Testis (tissue), 3 donors: ENCODE results near the gene UNC50. TPM values are rescaled to one million over a fixed set of nuclear protein-coding genes. Genes with fewer than 3 reads are reported as not detected.
A peak's percentile ranks its signal among the peaks of the same experiment; 100 is the strongest.
"Not testable (repeated sequence)": the region's sequence is repeated elsewhere in the genome, so short reads cannot be mapped to it uniquely, and the experiment has no call there.

Experiments
- DNase-seq: peaks from one replicate; pipeline ENCODE4 v3.0.0-alpha.2; 2019
- H3K27ac ChIP-seq, 2 donors: fragments of 200-600 bp; sonication (generic); one replicate each; pipeline ENCODE4 v1.5.1; 2019
- H3K27me3 ChIP-seq: fragments of 200-600 bp; sonication (generic); one replicate; pipeline ENCODE4 v1.5.1; 2019
- H3K36me3 ChIP-seq: fragments of 200-600 bp; sonication (generic); one replicate; pipeline ENCODE4 v1.5.1; 2017; ENCODE audit warnings: low read depth; ENCODE audit errors: missing control alignments
- H3K4me1 ChIP-seq: fragments of 200-600 bp; sonication (generic); one replicate; pipeline ENCODE4 v1.5.1; 2019
- H3K4me3 ChIP-seq, 2 donors: fragments of 200-600 bp; sonication (generic); one replicate each; pipeline ENCODE4 v1.5.1; 2017 to 2019
- H3K9me3 ChIP-seq: fragments of 200-600 bp; sonication (generic); one replicate; pipeline ENCODE4 v1.5.1; 2017
- POLR2A ChIP-seq: fragments of 450-650 bp; IDR thresholded peaks from one replicate; pipeline ENCODE4 v1.6.1; 2017; ENCODE audit warnings: antibody characterized with exemption, mild to moderate bottlenecking, moderate library complexity
- WGBS, 2 donors: methylation state at CpG; one replicate each; pipeline ENCODE4 v1.1.5; 2018; 5-methylcytosine and 5-hydroxymethylcytosine counted together
- intact Hi-C: fragments of 100-400 bp; cut with DNase I; formaldehyde crosslinking; loops from one replicate; pipeline ENCODE4 v1.15.1; 2023; ENCODE audit warnings: low total_unique reads
- polyA plus RNA-seq: library from polyadenylated mRNA; stranded (reverse); fragments of 350-450 nt; fragmentation: Illumina TruSeq; extraction: RNeasy Lipid Tissue Mini Kit (QIAGEN cat#74804); gene quantifications from one replicate; pipeline ENCODE4 v1.2.3, GENCODE V29; 2014; ENCODE audit warnings: low read depth, low replicate concordance; ENCODE audit not compliant: insufficient read depth
- total RNA-seq, 2 donors: library from RNA; depleted of rRNA; stranded (reverse); fragments of >200 nt; gene quantifications; one replicate each; pipeline ENCODE4 v1.2.3, GENCODE V29; 2016
- TF ChIP-seq, protein P1 (sequence below), 3 experiments: fragments of 450-650 bp in 2 of 3; fragments of 200-600 bp in 1 of 3; sonication (generic) in 1 of 3; IDR thresholded peaks; one replicate each; pipeline ENCODE4 v1.5.1; 2016 to 2019; ENCODE audit warnings: antibody characterized with exemption in 3 of 3, mild to moderate bottlenecking in 2 of 3, moderate library complexity in 1 of 3

Gene UNC50
- total and polyA plus RNA-seq, 3 donors from 2014 or later, result 60.4 to 102 (median 60.8) TPM

DNA sequence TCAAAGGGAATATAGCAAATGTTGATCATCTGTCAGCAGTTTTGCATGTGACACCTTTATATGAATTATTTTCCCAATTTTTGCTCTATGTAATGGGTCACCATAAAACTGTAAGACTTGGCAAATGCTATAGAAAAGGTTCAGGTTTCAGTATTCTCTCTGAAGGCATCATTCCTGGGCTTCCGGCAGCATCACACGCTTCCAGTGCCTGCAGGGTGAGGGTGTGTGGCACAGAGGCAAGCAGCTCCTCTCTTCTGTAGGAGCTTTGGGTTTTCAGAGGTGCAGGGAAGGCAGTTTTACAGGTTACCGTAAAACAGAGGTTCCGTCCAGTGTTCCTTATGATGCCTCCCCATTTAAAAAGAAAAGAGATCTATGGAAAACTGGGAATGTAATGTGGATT lies 18.9 kb upstream of the UNC50 start:
- H3K9me3 ChIP-seq, result no peaks in the 10 kb centered on the region
- 93 to 100% methylated on average over 4 of the region's 4 CpGs for WGBS, 2 donors
- H3K4me1 ChIP-seq, result no peaks in the 10 kb centered on the region
- no peak for TF ChIP-seq POLR2A
- TF ChIP-seq, protein P1, sequence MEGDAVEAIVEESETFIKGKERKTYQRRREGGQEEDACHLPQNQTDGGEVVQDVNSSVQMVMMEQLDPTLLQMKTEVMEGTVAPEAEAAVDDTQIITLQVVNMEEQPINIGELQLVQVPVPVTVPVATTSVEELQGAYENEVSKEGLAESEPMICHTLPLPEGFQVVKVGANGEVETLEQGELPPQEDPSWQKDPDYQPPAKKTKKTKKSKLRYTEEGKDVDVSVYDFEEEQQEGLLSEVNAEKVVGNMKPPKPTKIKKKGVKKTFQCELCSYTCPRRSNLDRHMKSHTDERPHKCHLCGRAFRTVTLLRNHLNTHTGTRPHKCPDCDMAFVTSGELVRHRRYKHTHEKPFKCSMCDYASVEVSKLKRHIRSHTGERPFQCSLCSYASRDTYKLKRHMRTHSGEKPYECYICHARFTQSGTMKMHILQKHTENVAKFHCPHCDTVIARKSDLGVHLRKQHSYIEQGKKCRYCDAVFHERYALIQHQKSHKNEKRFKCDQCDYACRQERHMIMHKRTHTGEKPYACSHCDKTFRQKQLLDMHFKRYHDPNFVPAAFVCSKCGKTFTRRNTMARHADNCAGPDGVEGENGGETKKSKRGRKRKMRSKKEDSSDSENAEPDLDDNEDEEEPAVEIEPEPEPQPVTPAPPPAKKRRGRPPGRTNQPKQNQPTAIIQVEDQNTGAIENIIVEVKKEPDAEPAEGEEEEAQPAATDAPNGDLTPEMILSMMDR (IDR thresholded peaks at IDR 0.05), result no peak
- H3K27ac ChIP-seq, result no peak overlapping the region
- no peaks in the 10 kb centered on the region for H3K36me3 ChIP-seq
- H3K4me3 ChIP-seq, result no peak overlapping the region
- intact Hi-C loops, result no loop called here
- H3K27me3 ChIP-seq, result no peaks in the 10 kb centered on the region
- DNase-seq, result no peak

DNA sequence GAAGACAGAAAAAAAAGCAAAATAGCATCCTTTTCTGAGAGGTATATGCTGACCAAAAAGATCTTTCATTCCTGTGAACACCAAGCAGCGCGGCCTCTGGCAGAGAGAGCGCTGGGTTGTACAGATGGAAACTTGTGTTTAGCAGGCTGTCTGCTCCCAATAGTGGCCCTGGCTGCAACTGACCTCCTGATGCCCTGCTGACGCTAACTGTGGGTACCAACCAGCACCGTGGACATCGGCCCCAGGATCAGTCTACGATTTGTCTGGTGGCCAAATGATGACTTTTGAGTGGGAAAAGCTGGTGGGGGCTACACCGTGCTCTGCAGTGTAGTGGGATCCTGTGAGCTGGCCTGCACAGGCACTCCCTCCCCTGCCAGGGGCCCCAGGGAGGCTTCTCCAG lies 15.8 kb upstream of the UNC50 start:
- H3K9me3 ChIP-seq, result no peaks in the 10 kb centered on the region
- H3K36me3 ChIP-seq, result no peaks in the 10 kb centered on the region
- intact Hi-C loops, result no loop called here
- DNase-seq, result no peak
- no peaks in the 10 kb centered on the region for H3K27me3 ChIP-seq
- no peaks in the 10 kb centered on the region for H3K4me1 ChIP-seq
- TF ChIP-seq POLR2A, result no peak
- TF ChIP-seq, protein P1 (IDR thresholded peaks at IDR 0.05), result no peak
- WGBS, 2 donors, result 89 to 95% methylated on average over 6 to 8 of the region's 8 CpGs
- no peak overlapping the region for H3K27ac ChIP-seq
- H3K4me3 ChIP-seq, result no peak overlapping the region

DNA sequence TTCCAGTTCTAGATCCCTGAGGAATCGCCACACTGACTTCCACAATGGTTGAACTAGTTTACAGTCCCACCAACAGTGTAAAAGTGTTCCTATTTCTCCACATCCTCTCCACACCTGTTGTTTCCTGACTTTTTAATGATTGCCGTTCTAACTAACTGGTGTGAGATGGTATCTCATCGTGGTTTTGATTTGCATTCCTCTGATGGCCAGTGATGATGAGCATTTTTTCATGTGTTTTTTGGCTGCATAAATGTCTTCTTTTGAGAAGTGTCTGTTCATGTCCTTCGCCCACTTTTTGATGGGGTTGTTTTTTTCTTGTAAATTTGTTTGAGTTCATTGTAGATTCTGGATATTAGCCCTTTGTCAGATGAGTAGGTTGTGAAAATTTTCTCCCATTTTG lies 13.7 kb upstream of the UNC50 start:
- H3K4me1 ChIP-seq, intact Hi-C loops, H3K27ac ChIP-seq, H3K9me3 ChIP-seq, H3K4me3 ChIP-seq, H3K27me3 ChIP-seq, H3K36me3 ChIP-seq, DNase-seq: not testable (repeated sequence)
- WGBS, 2 donors, result 90 to 98% methylated on average over 4 of the region's 4 CpGs

DNA sequence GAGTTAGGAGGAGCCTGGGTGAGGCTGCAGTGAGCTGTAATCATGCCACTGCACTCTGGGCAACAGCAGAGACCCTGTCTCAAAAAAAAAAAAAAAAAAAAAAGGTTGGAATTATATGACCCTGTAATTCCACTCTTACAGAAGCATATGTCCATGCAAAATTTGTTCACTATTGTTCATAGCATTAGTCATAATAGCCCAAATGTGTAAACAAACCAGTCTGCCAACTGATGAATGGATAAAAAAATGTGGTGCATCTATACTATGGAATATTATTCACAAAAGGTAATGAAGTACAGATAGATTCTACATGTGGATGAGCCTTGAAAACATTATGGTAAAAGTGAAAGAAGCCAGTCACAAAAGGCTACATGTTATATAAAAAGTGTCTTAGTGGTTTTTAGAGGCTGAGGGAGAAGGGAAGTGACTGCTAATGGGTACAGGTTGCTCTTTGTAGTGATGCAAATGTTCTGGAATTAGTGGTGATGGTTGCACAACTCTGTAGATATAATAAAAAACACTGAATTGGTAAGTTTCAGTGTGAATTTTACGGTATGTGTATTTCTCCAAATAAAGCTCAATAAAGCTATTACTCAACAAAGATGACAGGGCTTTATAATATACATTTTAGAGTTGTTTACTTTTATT lies 9.5 kb upstream of the UNC50 start:
- no peak overlapping the region for H3K27ac ChIP-seq
- no peak for TF ChIP-seq POLR2A
- TF ChIP-seq, protein P1 (IDR thresholded peaks at IDR 0.05), result no peak
- no peaks in the 10 kb centered on the region for H3K27me3 ChIP-seq
- intact Hi-C loops, result no loop called here
- H3K36me3 ChIP-seq, result no peaks in the 10 kb centered on the region
- no peak overlapping the region for H3K4me3 ChIP-seq
- no peaks in the 10 kb centered on the region for H3K9me3 ChIP-seq
- WGBS, 2 donors, result 88 to 92% methylated on average over 1 of the region's 1 CpG
- no peaks in the 10 kb centered on the region for H3K4me1 ChIP-seq
- no peak for DNase-seq

DNA sequence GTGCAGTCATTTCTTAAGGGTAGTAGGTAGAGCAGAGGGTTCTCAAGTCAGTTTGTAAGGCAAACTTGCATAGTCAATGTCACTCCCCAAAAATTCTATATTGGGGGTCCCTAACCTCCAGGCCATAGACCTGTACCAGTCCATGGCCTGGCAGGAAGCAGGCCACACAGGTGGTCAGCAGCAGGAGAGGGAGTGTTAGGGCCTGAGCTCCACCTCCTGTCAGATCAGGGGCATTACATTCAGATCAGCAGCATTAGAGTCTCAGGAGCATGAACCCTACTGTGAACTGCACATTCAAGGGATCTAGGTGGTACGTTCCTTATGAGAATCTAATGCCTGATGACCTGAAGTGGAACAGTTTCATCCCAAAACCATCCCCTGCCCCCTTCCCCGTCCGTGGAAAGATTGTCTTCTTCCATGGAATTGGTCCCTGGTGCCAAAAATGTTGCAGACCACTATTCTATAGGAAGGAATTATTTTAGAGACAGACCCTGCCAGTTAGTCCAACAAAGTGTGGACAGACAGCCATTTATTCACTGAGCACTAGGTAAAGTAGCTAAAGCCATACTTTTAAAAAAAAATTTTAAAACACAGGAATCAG lies 6.8 kb upstream of the UNC50 start:
- H3K4me1 ChIP-seq, result peaks cover 4% of the 10 kb centered on the region
- no peak overlapping the region for H3K4me3 ChIP-seq
- peak; percentile 40 for DNase-seq
- no peak for TF ChIP-seq POLR2A
- TF ChIP-seq, protein P1 (IDR thresholded peaks at IDR 0.05), result peak; percentile 31 to 37 (median 31)
- no peaks in the 10 kb centered on the region for H3K36me3 ChIP-seq
- H3K9me3 ChIP-seq, result no peaks in the 10 kb centered on the region
- 69 to 79% methylated on average over 3 of the region's 3 CpGs for WGBS, 2 donors
- intact Hi-C loops, result no loop called here
- H3K27me3 ChIP-seq, result no peaks in the 10 kb centered on the region
- no peak overlapping the region for H3K27ac ChIP-seq
